Measurements from ENCODE around the gene TNS1. TPM values are rescaled to one million over a fixed set of nuclear protein-coding genes. Genes with fewer than 3 reads are reported as not detected.

The TNS1 gene
- total RNA-seq, 2 donors from 2014 or later, result 1,836 to 2,296 TPM

- no peak for ATAC-seq (ENCODE audit: insufficient number of reproducible peaks, low FRiP score, low read depth)
- DNase-seq (ENCODE audit: low spot score), result peak; percentile 46
- H3K4me1 ChIP-seq (ENCODE audit: control insufficient read depth in 1 of 2, low read depth in 2 of 2), result peaks cover 38 to 96% of the 10 kb centered on the region in 2 donors
- peak overlapping the region; percentile 65 to 74 for H3K27ac ChIP-seq
- H3K27me3 ChIP-seq (replicated peaks; ENCODE audit: insufficient read depth), result no peaks in the 10 kb centered on the region
- peak overlapping the region; percentile 46 for H3K4me3 ChIP-seq
- no peaks in the 10 kb centered on the region for H3K9me3 ChIP-seq
- H3K36me3 ChIP-seq, result peaks cover 7% of the 10 kb centered on the region
- no peak for TF ChIP-seq CTCF (IDR thresholded peaks at IDR 0.05)
These were observed 6.4 kb downstream of the TNS1 start for GRCh38 chr2:217996361-217996760.

GRCh38 chr2:217995731-217996231 is 7.0 kb downstream of the TNS1 start:
- peaks cover 13% of the 10 kb centered on the region for H3K36me3 ChIP-seq
- no peak for ATAC-seq (ENCODE audit: insufficient number of reproducible peaks, low FRiP score, low read depth)
- H3K9me3 ChIP-seq, result no peaks in the 10 kb centered on the region
- H3K27me3 ChIP-seq (replicated peaks; ENCODE audit: insufficient read depth), result no peaks in the 10 kb centered on the region
- peak overlapping the region; percentile 62 to 74 for H3K27ac ChIP-seq
- TF ChIP-seq CTCF (IDR thresholded peaks at IDR 0.05), result no peak
- peak overlapping the region; percentile 46 for H3K4me3 ChIP-seq
- H3K4me1 ChIP-seq (ENCODE audit: control insufficient read depth in 1 of 2, low read depth in 2 of 2), result peaks cover 38 to 91% of the 10 kb centered on the region in 2 donors
- DNase-seq (ENCODE audit: low spot score), result no peak

GRCh38 chr2:217994776-217995274 is 8.0 kb downstream of the TNS1 start:
- Histone ChIP-seq H3K4me1 (ENCODE audit: control insufficient read depth in 1 of 2, low read depth in 2 of 2) (peaks cover 33 to 82% of the 10 kb centered on the region in 2 donors), H3K36me3 (peaks cover 15% of the 10 kb centered on the region), H3K27ac (peak overlapping the region; percentile 31 to 42), H3K27me3 (replicated peaks; ENCODE audit: insufficient read depth) (no peaks in the 10 kb centered on the region), H3K4me3 (no peak overlapping the region), H3K9me3 (no peaks in the 10 kb centered on the region)
- DNase-seq (ENCODE audit: low spot score) (no peak), ATAC-seq (ENCODE audit: insufficient number of reproducible peaks, low FRiP score, low read depth) (no peak)
- TF ChIP-seq CTCF (IDR thresholded peaks at IDR 0.05), result no peak

GRCh38 chr2:217993817-217994463 is 8.9 kb downstream of the TNS1 start:
- DNase-seq (ENCODE audit: low spot score), result no peak
- peaks cover 15% of the 10 kb centered on the region for H3K36me3 ChIP-seq
- no peaks in the 10 kb centered on the region for H3K9me3 ChIP-seq
- peak; percentile 84 for TF ChIP-seq CTCF (IDR thresholded peaks at IDR 0.05)
- peaks cover 32 to 78% of the 10 kb centered on the region in 2 donors for H3K4me1 ChIP-seq (ENCODE audit: control insufficient read depth in 1 of 2, low read depth in 2 of 2)
- peak overlapping the region; percentile 44 for H3K4me3 ChIP-seq
- no peak for ATAC-seq (ENCODE audit: insufficient number of reproducible peaks, low FRiP score, low read depth)
- H3K27me3 ChIP-seq (replicated peaks; ENCODE audit: insufficient read depth), result no peaks in the 10 kb centered on the region
- H3K27ac ChIP-seq, result peak overlapping the region; percentile 31 to 42

GRCh38 chr2:217993138-217993537 is 9.7 kb downstream of the TNS1 start:
- Histone ChIP-seq H3K36me3 (peaks cover 15% of the 10 kb centered on the region), H3K27ac (peak overlapping the region in 1 of 2 donors; percentile 31), H3K4me3 (peak overlapping the region; percentile 44), H3K9me3 (no peaks in the 10 kb centered on the region), H3K4me1 (ENCODE audit: control insufficient read depth in 1 of 2, low read depth in 2 of 2) (peaks cover 33 to 78% of the 10 kb centered on the region in 2 donors), H3K27me3 (replicated peaks; ENCODE audit: insufficient read depth) (no peaks in the 10 kb centered on the region)
- TF ChIP-seq CTCF (IDR thresholded peaks at IDR 0.05), result no peak
- no peak for DNase-seq (ENCODE audit: low spot score)
- ATAC-seq (ENCODE audit: insufficient number of reproducible peaks, low FRiP score, low read depth), result no peak
